ENCODE measurements around the gene SAPCD2. TPM values are rescaled to one million over a fixed set of nuclear protein-coding genes. Genes with fewer than 3 reads are reported as not detected.
A peak's percentile ranks its signal among the peaks of the same experiment; 100 is the strongest.

Gene SAPCD2
- total RNA-seq, 1 donor from 2014 or later, result 1.2 TPM

- FAIRE-seq, result no peak
- DNase-seq (ENCODE audit: low spot score in 2 of 2), result no peak
Measured at GRCh38 chr9:137107982-137108381, 37.6 kb upstream of the SAPCD2 start.

DNA sequence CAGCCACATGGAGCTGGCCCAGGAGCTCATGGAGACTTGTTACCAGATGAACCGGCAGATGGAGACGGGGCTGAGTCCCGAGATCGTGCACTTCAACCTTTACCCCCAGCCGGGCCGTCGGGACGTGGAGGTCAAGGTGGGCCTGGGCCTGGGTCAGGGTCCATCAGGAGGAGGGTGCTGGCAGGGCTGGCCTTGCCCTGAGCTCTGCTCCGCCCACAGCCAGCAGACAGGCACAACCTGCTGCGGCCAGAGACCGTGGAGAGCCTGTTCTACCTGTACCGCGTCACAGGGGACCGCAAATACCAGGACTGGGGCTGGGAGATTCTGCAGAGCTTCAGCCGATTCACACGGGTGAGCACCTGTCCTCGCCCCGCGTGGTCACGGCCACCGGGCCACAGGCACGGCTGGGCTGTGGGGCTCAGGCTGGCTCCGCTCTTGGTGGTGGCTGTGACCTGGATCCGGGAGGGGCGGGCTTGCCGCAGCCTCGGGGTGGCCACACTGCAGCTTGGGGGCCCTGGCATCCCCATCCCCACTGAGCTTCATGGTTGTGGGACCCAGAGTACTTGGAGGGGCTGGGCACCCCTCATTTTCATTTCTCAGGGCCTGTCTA, 37.1 kb upstream of the SAPCD2 start:
- FAIRE-seq (no peak), DNase-seq (ENCODE audit: low spot score in 2 of 2) (no peak)

- DNase-seq (ENCODE audit: low spot score in 2 of 2) (no peak), FAIRE-seq (no peak)
Measured at GRCh38 chr9:137106662-137107250, 36.4 kb upstream of the SAPCD2 start.

- DNase-seq (ENCODE audit: low spot score in 2 of 2), result no peak
- FAIRE-seq, result no peak
Measured at GRCh38 chr9:137105814-137106661, 35.7 kb upstream of the SAPCD2 start.

DNA sequence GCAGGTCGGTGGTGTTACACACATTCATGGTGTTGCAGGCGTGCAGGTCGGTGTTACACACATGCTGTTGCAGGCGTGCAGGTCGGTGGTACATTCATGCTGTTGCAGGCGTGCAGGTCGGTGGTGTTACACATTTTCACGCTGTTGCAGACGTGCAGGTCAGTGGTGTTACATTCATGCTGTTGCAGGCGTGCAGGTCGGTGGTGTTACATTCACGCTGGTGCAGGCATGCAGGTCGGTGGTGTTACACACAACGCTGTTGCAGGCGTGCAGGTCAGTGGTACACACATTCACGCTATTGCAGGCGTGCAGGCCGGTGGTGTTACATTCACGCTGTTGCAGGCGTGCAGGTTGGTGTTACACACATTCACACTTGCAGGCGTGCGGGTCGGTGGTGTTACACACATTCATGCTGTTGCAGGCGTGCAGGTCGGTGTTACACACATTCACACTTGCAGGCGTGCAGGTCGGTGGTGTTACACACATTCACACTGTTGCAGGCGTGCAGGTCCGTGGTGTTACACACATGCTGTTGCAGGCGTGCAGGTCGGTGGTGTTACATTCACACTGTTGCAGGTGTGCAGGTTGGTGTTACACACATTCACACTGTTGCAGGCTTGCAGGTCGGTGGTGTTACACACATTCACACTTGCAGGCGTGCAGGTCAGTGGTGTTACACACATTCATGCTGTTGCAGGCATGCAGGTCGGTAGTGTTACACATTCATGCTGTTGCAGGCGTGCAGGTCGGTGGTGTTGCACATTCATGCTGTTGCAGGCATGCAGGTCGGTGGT, 33.0 kb upstream of the SAPCD2 start:
- no peak for DNase-seq (ENCODE audit: low spot score in 2 of 2)
- no peak for FAIRE-seq

DNA sequence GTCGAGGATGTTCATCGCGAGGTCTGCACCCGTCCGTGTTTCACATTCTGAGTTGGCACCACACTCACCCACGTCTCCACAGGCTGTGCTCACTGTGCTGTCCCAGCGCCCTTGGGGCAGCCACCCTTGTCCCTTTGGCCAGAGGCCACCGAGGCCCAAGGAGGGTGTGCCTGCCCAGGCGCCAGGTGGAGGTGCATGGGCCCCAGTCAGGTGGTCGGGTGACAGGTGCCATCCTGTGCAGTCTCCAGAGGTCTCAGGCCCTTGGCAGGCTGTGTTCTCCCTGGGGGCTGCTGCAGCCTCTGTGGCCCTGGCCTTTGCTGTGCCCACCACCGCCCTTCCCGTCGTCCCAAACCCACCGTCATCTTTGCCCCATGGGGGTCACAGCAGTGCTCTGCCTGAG, 28.9 kb upstream of the SAPCD2 start:
- DNase-seq (ENCODE audit: low spot score in 2 of 2), result no peak
- FAIRE-seq, result no peak

DNA sequence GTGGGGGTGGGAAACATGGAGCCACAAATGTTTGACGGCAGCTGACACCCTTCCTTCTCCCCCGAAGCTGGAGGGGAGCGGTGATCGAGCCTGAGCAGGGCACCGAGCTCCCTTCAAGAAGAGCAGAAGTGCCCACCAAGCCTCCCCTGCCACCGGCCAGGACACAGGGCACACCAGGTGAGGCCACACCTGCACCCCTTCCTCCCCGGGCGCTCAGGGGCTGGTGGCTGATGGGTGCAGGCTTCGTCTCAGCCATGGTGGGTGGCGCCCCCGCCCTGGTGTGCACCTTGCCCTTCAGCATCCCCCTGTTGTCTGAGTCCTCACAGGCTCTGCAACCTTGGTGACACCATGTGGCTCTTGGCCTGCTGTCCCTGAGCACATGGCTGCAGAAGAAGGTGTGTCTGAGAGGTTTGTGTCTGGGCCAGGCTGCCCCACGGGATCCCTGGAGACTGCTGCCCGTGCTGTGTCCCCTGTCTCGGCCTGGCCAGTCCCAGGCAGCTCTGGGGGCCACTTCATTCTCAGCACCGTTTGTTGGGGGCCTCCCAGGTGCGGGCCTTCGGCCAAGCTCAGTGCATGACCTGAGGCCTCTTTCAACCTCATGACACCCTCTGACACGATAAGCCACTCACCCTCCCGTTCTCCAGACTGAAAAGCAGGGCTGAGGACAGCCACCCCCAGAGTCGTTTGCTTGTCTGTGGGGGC, 27.6 kb upstream of the SAPCD2 start:
- DNase-seq (ENCODE audit: low spot score in 2 of 2) (no peak), FAIRE-seq (no peak)

DNA sequence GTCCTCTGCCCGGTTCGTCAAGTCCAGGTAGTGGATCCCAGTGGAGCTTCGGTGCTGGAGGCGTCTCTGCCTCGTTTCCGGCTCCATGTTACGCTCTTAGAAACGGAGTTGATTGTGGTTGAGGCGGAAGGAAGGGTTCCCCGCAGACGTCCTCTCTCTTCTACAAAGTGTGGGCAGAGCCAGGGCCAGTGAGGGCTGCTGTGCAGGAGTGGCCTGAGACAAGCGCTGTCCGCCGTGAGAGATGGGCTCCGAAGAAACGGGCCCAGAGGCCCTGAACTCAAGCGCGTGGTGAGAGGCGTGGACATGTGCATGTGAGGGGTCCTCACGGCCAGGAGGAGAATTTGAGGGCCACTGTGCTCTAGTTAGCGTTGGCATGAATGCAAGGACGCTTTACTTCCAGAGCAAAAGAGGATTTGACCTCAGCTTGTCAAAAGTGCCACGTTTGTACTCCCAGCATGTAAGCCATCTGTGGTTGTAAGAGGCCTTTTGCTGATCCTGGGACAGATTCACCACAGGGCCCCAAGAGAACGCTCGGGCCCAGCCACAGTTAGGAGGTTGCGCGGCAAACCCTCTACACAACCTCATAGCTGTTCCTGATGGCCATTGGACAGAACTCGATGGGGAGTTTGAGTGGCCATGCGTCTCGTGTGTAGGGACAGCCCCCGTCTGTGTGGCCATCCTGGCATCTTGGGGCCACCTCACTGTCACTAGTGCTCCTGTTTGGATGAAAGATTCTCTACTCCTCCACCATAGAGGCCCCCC, 26.6 kb upstream of the SAPCD2 start:
- no peak for FAIRE-seq
- DNase-seq (ENCODE audit: low spot score in 2 of 2), result no peak

GRCh38 chr9:137095664-137096517, 25.5 kb upstream of the SAPCD2 start:
- DNase-seq (ENCODE audit: low spot score in 2 of 2) (no peak), FAIRE-seq (no peak)

- DNase-seq (ENCODE audit: low spot score in 2 of 2) (no peak), FAIRE-seq (no peak)
Measured at GRCh38 chr9:137089232-137089947, 19.0 kb upstream of the SAPCD2 start.

GRCh38 chr9:137088121-137088520, 17.8 kb upstream of the SAPCD2 start:
- FAIRE-seq, result no peak

DNA sequence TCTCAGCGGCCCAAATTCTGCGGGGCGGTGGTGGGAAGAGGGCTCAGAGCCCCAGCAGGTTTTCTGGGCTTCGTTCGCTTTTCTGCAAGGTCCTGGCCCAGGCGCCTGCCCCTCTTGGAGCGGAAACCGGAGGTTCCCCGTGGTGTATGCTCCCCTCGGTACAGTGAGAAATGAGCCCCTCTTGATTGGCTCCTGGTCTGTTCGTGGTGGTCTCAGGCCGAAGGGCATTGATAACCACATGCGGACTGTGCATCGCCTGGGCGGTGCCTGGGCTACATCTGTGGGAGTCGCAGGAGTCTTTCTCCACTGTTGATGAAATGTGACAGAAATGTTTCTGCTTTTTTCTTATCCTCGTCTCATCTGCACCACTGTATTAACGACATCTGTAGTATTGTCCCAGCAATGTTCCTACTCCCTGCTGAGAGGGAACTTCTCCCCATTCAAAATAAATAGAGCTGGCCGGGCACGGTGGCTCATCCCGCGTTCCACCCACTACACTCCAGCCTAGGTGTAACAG, 17.1 kb upstream of the SAPCD2 start:
- no peak for FAIRE-seq
- DNase-seq (ENCODE audit: low spot score in 2 of 2), result no peak

More at GRCh38 chr9:137088121-137088520, 17.8 kb upstream of the SAPCD2 start:
- no peak for DNase-seq (ENCODE audit: low spot score in 2 of 2)

DNA sequence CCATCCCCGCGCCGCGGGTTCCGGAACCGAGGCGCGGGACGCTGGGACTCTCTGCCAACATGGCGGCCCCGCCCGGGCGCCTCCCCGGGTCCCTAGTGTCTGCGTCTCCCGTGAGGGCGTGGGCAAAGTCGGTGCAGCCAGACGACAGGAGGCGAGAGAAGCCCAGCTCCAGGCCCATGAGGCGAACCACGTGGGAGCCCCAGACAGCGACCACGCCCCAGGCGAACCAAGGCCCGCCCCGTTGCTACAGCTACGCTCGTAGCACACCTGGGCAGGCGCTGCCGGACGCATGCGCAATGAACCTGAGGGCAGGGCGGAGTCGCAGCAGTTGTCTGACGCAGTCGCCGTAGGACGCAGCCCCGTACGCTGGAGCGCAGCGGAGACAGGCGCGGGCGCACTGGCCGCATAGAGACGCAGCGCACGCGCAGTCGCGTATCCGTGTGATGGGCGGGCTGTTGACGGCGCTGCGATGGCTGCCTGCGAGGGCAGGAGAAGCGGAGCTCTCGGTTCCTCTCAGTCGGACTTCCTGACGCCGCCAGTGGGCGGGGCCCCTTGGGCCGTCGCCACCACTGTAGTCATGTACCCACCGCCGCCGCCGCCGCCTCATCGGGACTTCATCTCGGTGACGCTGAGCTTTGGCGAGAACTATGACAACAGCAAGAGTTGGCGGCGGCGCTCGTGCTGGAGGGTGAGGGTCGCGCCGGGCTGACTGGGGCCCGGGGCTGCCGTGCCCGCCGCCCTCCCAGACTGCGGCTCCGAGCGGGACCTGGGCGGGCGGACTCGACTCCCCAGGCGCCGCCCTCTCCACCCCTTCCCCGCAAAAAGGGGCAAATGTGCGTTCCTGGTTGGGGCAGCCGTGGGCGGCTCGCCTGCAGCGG, 16.4 kb upstream of the SAPCD2 start, which contains the start of gene MAN1B1:
Gene MAN1B1, plus strand, starts transcription at position 455 of the 878 bp plus-strand sequence. Its CDS starts 15 bp downstream, at position 470.
- DNase-seq (ENCODE audit: low spot score in 2 of 2) (peak; percentile 97 to 98), FAIRE-seq (no peak)

- no peak for DNase-seq (ENCODE audit: low spot score in 2 of 2)
- FAIRE-seq, result no peak
Measured at GRCh38 chr9:137085920-137086530, 15.7 kb upstream of the SAPCD2 start.

DNA sequence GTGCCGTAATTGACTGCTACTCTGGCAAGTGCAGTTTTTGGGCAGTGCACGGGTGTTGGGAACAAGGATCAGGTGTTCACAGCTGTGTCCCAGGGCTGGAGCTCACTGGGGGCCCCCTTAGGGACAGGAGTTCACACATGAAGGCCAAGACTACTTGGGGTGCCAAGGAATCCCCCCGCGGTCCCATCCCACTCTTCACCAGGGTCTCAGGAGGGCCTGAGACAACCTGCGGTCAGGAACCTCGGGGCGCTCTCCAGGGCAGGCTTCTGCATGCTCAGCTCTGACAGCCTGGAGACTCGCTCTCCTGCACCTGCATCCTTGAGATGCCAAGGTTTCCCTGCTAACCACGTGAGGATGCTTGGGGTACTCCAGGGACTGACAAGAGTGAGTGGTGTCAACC, 14.2 kb upstream of the SAPCD2 start:
- FAIRE-seq, result no peak

DNA sequence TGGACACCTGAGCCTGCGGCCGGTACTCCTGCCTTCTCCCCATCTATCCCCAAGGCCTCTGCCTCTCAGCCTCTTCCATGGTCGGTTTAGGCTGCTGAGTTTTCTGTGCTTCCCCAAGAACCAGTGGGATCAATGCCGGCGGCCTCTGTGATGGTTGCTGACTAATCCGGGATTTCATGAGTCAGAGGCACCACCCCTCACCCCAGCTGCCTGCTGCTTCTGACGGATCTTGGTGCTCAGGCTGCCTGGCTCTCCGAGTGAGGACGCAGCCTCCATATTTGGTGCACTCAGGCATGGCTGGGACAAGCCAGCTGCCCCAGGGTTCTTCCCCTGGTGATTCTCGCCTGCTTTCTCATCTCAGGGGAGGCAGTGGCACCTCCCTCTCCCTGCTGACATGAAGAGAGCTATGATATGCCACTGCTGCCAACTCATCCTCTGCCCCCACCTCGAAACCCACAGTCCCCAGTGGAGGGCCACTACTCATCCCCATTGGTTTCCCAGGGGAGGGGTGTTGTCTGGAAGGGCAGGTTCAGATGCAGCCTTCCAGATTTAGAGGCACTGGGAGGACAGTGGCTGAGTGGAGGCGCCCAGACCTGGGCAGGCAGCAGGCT, 13.1 kb upstream of the SAPCD2 start:
- DNase-seq (ENCODE audit: low spot score in 2 of 2) (no peak), FAIRE-seq (no peak)

More for the DNA sequence above, 14.2 kb upstream of the SAPCD2 start:
- DNase-seq (ENCODE audit: low spot score in 2 of 2), result no peak
